Measurements from ENCODE around the gene LPAR4.

DNA sequence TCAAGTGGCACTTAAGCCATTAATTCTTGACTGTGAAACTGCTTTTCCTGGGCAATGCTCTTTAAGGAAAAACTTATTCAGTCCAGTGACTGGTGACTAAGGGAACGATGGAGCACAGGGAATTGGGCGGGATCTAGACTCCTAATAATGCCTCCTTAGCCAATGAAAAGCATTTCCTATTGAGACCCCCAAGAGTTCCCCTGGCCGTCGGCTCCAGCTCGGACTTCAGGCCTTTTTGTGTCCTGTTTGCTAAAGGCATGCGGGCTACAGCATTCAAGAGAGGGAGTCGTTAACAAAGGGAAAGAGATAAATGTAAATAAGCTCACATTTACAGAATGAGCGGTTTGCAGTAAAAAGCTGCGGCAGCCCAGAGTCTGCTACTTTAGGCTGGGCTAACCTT lies at the start of gene LPAR4:
- TF ChIP-seq, protein P1, sequence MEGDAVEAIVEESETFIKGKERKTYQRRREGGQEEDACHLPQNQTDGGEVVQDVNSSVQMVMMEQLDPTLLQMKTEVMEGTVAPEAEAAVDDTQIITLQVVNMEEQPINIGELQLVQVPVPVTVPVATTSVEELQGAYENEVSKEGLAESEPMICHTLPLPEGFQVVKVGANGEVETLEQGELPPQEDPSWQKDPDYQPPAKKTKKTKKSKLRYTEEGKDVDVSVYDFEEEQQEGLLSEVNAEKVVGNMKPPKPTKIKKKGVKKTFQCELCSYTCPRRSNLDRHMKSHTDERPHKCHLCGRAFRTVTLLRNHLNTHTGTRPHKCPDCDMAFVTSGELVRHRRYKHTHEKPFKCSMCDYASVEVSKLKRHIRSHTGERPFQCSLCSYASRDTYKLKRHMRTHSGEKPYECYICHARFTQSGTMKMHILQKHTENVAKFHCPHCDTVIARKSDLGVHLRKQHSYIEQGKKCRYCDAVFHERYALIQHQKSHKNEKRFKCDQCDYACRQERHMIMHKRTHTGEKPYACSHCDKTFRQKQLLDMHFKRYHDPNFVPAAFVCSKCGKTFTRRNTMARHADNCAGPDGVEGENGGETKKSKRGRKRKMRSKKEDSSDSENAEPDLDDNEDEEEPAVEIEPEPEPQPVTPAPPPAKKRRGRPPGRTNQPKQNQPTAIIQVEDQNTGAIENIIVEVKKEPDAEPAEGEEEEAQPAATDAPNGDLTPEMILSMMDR (IDR thresholded peaks at IDR 0.05) = no peak
- TF ChIP-seq POLR2A (IDR thresholded peaks at IDR 0.05) = no peak
- no peak for TF ChIP-seq EP300 (IDR thresholded peaks at IDR 0.05)

Measured in gastroesophageal sphincter (tissue), 3 donors.